Measurements from ENCODE around the gene NBEAL2.
"Not testable (repeated sequence)": the region's sequence is repeated elsewhere in the genome, so short reads cannot be mapped to it uniquely, and the experiment has no call there.

NBEAL2 gene

GRCh38 chr3:47013231-47013630, 33.8 kb downstream of the NBEAL2 start:
- DNase-seq = no peak

DNA sequence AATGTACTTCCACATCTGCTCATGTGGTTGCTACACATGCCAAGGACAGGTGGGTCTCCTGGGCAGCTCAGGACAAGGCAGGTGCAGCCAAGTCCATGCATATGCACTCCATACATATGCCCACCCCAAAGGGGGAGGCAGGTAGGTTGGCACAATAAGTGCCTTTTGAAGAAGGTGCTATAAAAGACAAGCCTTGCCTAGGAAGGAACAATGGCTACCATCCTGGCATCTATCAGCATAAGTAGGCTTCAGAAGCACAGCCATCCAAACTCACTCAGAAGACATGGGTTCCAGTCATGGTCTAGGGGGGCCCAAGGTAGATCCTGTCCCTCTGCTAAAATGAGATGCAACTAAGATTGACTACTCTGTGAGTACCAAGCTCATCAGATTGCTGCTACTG, 34.6 kb downstream of the NBEAL2 start:
- DNase-seq = no peak

- no peak for DNase-seq
Observed at GRCh38 chr3:47015151-47015550, 35.7 kb downstream of the NBEAL2 start.

- DNase-seq = no peak
Observed at GRCh38 chr3:47016086-47016933, 36.8 kb downstream of the NBEAL2 start.

- peak; percentile 63 for DNase-seq
Observed at GRCh38 chr3:47016934-47017435, 37.5 kb downstream of the NBEAL2 start.

GRCh38 chr3:47017504-47018268, 38.2 kb downstream of the NBEAL2 start:
- no peak for DNase-seq

- no peak for DNase-seq
Observed at GRCh38 chr3:47018269-47018611, 38.8 kb downstream of the NBEAL2 start.

DNA sequence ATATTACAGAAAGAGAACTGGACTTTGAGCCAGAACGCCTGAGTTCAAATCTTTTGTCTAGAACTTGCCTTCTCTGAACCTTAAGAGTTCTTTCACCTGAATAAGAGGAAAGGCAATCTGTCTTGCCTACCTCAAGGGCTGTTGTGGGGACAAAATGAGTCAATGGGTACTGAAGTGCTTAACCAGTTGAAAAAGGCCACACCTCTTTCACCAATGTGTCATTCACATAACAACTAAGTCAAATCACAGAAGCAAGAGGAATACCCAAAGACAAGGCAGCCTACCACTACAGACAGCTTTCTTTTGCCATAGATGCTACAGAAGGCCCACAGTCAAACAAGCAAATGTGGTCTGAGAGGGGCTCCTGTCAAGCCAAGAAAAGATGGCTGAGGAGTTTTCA, 39.7 kb downstream of the NBEAL2 start:
- DNase-seq = no peak

DNA sequence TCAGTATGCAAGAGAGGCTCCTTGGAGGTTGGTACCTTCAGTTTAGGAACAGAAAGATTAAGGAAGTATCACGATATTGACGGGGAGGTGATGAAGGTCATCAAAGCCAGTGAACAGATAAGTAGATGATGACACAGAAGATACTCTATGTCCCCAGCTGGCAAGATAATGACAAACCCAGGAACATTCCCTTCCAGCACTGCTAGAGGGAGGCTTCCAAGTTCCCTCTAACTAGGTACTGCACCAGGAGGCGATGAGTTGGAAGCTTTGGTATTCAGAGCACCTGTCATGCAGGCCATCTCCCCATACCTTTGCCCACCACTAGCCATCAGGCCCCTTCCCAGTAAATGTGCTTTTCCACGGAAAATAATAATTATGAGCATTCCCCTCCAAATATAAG, 40.8 kb downstream of the NBEAL2 start:
- DNase-seq = no peak

GRCh38 chr3:47022641-47023071, 43.2 kb downstream of the NBEAL2 start:
- no peak for DNase-seq

DNA sequence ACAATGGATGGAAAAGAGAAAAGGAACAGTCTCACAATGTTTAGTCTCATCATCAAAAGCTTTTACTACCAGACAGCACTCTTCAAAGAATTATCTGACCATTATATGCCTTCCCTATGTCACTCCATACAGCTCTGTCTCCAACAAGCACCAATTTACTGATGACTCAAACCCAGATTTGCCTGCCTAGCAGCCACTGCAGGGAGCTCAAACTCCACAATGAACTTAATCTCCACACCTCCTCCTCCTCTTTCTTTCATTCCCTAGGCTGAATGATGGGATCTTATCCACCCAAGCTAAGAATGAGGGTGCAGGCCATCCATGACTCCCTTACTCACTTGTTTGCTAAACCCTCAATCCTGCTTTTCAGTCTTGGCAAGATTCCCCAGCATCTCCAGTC, 45.5 kb downstream of the NBEAL2 start:
- no peak for DNase-seq

GRCh38 chr3:47026432-47026831, 47.0 kb downstream of the NBEAL2 start:
- not testable (repeated sequence) for DNase-seq

DNA sequence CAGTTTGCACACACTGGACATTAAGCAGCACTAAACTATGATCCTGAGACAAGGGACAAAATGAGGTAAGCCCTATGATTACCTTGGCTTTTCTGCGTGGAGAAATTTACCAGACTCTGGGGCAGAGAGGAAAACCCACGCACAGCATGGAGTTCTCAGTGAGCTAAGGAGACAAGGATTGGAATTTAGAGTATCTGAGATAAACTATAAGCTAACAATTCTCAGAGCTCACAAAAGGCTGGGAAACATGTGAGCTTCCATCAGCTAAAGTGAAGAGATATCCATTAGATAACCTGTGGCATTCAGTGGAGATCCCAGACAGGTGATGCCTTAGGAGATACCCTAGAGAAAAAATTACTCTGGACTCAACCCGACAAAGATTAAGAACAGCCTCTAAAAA, 48.7 kb downstream of the NBEAL2 start:
- DNase-seq = no peak

GRCh38 chr3:47028667-47029066, 49.2 kb downstream of the NBEAL2 start:
- DNase-seq = no peak

- not testable (repeated sequence) for DNase-seq
Observed at GRCh38 chr3:47031041-47031440, 51.6 kb downstream of the NBEAL2 start.

DNA sequence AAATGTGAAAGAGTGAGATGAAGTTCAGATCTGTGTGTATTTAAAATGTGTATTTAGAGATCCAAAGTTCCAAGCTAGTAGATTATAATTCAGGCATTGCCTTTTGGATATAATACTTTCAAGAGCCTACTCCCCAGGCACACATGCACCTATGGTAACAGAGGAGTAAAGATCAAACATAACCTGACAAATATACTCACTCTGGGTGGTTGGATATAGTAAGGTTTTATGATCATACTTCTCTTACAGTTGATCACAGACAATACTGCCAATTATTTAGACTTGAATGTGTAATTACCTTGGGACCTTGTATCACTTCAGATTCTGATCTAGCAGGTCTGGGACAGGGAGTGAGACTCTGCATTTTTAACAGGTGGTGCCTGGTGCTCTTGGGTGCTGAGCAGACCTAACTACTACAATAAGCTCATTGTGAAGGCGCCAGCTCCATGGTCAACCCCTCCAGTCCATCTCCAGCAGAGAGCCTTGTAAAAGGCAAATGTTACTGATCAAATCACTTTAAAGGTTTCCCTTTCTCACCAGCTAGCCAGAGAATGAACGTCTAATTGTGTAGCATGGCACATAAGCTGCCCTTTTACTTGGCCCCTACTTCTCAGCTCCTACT, 55.5 kb downstream of the NBEAL2 start:
- no peak for DNase-seq

DNA sequence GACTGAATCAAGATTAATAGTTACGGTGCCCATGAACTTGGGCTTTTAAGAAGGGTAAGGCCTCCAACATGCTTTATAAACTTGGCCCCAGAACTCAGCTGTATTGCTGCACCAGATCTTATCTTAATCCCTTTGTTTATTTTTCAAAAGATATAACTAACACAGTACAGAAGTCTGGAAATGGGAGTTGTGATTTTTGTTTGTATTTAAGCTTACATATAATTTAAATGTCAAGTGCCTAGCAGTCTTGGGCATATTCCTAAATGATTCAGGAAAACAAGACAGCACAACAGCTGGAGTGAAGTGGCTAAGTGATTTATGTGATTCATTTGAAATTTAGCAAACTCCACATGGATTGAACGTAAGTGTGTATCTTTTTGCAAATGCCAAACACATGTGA, 56.2 kb downstream of the NBEAL2 start:
- DNase-seq = no peak

GRCh38 chr3:47036145-47036544, 56.7 kb downstream of the NBEAL2 start:
- no peak for DNase-seq

GRCh38 chr3:47037302-47037701, 57.8 kb downstream of the NBEAL2 start:
- DNase-seq = not testable (repeated sequence)

- DNase-seq = no peak
Observed at GRCh38 chr3:47041114-47041513, 61.6 kb downstream of the NBEAL2 start.

GRCh38 chr3:47042231-47042791, 62.8 kb downstream of the NBEAL2 start:
- no peak for DNase-seq

DNA sequence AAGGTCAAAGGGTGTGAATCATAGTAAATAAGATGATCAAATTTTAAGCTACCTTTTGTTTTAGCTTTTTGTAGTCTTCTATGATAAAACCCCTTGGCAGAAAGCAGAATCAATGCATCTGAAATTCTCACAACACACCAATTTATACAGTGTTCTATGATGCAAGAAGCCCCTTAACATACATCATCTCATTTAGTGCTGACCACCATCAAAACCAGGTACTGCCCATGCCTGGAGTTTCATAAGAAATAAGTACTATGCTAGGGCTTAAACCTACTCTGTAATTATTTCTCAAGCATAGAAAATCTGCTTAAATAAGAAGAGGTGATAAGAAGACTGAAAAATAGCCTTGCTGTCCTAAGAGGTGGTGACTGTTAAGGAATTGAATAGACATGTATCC, 67.6 kb downstream of the NBEAL2 start:
- no peak for DNase-seq

GRCh38 chr3:47047673-47048072, 68.2 kb downstream of the NBEAL2 start:
- no peak for DNase-seq

Measured in T1000 (cell line).